ENCODE measurements around the gene FOXP1.

FOXP1 gene

GRCh38 chr3:71397046-71397445 is 186.5 kb downstream of the FOXP1 start:
- no peak for DNase-seq (ENCODE audit: low read depth)

- DNase-seq (ENCODE audit: low read depth) = peak; percentile 44
Observed at GRCh38 chr3:71395927-71396695, 187.4 kb downstream of the FOXP1 start.

GRCh38 chr3:71395470-71395869 is 188.1 kb downstream of the FOXP1 start:
- no peak for DNase-seq (ENCODE audit: low read depth)

GRCh38 chr3:71393745-71394144 is 189.8 kb downstream of the FOXP1 start:
- no peak for DNase-seq (ENCODE audit: low read depth)

GRCh38 chr3:71393093-71393492 is 190.4 kb downstream of the FOXP1 start:
- DNase-seq (ENCODE audit: low read depth) = no peak

- no peak for DNase-seq (ENCODE audit: low read depth)
Observed at GRCh38 chr3:71392251-71392650, 191.3 kb downstream of the FOXP1 start.

GRCh38 chr3:71391361-71391760 is 192.2 kb downstream of the FOXP1 start:
- no peak for DNase-seq (ENCODE audit: low read depth)

- no peak for DNase-seq (ENCODE audit: low read depth)
Observed at GRCh38 chr3:71389911-71390573, 193.5 kb downstream of the FOXP1 start.

- no peak for DNase-seq (ENCODE audit: low read depth)
Observed at GRCh38 chr3:71389191-71389590, 194.3 kb downstream of the FOXP1 start.

- no peak for DNase-seq (ENCODE audit: low read depth)
Observed at GRCh38 chr3:71388535-71389120, 194.9 kb downstream of the FOXP1 start.

GRCh38 chr3:71387586-71387985 is 195.9 kb downstream of the FOXP1 start:
- no peak for DNase-seq (ENCODE audit: low read depth)

GRCh38 chr3:71384837-71385716 is 198.5 kb downstream of the FOXP1 start:
- no peak for DNase-seq (ENCODE audit: low read depth)

GRCh38 chr3:71384388-71384787 is 199.1 kb downstream of the FOXP1 start:
- no peak for DNase-seq (ENCODE audit: low read depth)

GRCh38 chr3:71380096-71380495 is 203.4 kb downstream of the FOXP1 start:
- DNase-seq (ENCODE audit: low read depth) = no peak

GRCh38 chr3:71378509-71378908 is 205.0 kb downstream of the FOXP1 start:
- no peak for DNase-seq (ENCODE audit: low read depth)

- DNase-seq (ENCODE audit: low read depth) = no peak
Observed at GRCh38 chr3:71376911-71377310, 206.6 kb downstream of the FOXP1 start.

GRCh38 chr3:71376503-71376902 is 207.0 kb downstream of the FOXP1 start:
- DNase-seq (ENCODE audit: low read depth) = no peak

GRCh38 chr3:71374582-71374981 is 208.9 kb downstream of the FOXP1 start:
- DNase-seq (ENCODE audit: low read depth) = no peak

GRCh38 chr3:71372911-71373637 is 210.5 kb downstream of the FOXP1 start:
- DNase-seq (ENCODE audit: low read depth) = no peak

GRCh38 chr3:71372241-71372768 is 211.2 kb downstream of the FOXP1 start:
- no peak for DNase-seq (ENCODE audit: low read depth)

GRCh38 chr3:71371282-71371681 is 212.2 kb downstream of the FOXP1 start:
- DNase-seq (ENCODE audit: low read depth) = no peak
